ENCODE results near the gene ESR2.

The ESR2 gene

DNA sequence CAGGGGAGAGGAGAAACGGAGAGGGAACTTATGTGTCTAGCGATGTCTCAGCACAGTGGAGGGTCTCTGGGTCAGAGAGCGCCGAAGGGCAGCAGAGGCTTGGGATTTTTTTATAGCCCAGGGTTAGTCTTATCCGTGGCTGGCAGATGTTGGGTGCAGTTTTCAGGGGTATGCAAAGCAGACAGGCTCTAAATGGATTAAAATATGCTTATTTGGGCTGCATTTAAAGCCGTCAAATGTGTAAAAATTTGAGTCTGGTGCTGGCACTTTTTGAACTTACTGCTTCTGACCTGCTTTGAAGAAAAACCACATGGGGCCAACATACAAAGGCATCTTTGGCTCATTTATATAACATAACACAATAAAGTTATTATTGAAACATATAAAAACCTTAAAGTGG is 178.8 kb downstream of the ESR2 start:
- TF ChIP-seq, protein P1, sequence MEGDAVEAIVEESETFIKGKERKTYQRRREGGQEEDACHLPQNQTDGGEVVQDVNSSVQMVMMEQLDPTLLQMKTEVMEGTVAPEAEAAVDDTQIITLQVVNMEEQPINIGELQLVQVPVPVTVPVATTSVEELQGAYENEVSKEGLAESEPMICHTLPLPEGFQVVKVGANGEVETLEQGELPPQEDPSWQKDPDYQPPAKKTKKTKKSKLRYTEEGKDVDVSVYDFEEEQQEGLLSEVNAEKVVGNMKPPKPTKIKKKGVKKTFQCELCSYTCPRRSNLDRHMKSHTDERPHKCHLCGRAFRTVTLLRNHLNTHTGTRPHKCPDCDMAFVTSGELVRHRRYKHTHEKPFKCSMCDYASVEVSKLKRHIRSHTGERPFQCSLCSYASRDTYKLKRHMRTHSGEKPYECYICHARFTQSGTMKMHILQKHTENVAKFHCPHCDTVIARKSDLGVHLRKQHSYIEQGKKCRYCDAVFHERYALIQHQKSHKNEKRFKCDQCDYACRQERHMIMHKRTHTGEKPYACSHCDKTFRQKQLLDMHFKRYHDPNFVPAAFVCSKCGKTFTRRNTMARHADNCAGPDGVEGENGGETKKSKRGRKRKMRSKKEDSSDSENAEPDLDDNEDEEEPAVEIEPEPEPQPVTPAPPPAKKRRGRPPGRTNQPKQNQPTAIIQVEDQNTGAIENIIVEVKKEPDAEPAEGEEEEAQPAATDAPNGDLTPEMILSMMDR (IDR thresholded peaks at IDR 0.05; ENCODE audit: extremely low read depth, missing control alignments), result no peak
- no peak for DNase-seq (ENCODE audit: low spot score)

GRCh38 chr14:64114796-64115195 is 179.4 kb downstream of the ESR2 start:
- no peak for DNase-seq (ENCODE audit: low spot score)
- TF ChIP-seq, protein P1 (IDR thresholded peaks at IDR 0.05; ENCODE audit: extremely low read depth, missing control alignments), result no peak

- no peak for DNase-seq (ENCODE audit: low spot score)
- TF ChIP-seq, protein P1 (IDR thresholded peaks at IDR 0.05; ENCODE audit: extremely low read depth, missing control alignments), result no peak
Measured at GRCh38 chr14:64114166-64114565, 180.0 kb downstream of the ESR2 start.

GRCh38 chr14:64112867-64113678 is 181.1 kb downstream of the ESR2 start:
- TF ChIP-seq, protein P1 (IDR thresholded peaks at IDR 0.05; ENCODE audit: extremely low read depth, missing control alignments), result no peak

GRCh38 chr14:64110802-64111201 is 183.4 kb downstream of the ESR2 start:
- TF ChIP-seq, protein P1 (IDR thresholded peaks at IDR 0.05; ENCODE audit: extremely low read depth, missing control alignments), result no peak
- DNase-seq (ENCODE audit: low spot score), result no peak

More at GRCh38 chr14:64112867-64113678, 181.1 kb downstream of the ESR2 start:
- DNase-seq (ENCODE audit: low spot score), result no peak

DNA sequence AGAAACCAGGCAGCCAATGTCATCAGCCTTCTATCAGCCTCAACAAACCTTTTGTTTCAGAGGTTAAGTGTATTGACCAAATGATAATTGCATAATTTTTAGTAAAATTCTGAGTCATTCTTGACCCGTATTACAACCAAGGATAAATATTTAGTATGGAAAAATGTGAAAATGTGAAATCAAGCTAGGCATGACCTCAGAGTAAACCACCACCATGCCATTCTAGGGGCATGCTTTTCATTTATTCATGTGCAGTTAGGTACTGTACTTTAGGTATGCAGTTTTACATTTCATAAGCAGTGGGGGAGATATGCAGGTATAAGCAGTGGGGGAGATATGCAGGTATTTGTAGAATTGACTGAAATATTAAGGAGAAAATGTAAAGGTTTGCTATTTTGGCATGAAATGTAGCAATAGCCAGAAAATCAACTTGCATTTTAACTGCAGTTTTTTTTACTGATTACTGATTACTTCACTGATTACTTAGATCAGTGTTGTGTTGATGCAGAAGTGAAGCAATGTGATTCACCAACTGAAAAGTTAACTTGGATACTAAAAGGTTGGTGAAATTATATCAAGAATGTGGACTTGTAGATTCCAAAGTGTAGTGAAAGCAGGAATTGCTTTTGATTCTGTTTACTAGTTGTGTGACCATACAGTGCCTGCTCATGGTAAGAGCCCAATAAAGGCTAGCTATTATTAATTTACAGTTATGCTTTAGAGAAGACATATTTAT is 184.2 kb downstream of the ESR2 start:
- TF ChIP-seq, protein P1 (IDR thresholded peaks at IDR 0.05; ENCODE audit: extremely low read depth, missing control alignments), result no peak
- DNase-seq (ENCODE audit: low spot score), result no peak

- TF ChIP-seq, protein P1 (IDR thresholded peaks at IDR 0.05; ENCODE audit: extremely low read depth, missing control alignments), result no peak
- no peak for DNase-seq (ENCODE audit: low spot score)
Measured at GRCh38 chr14:64107438-64107837, 186.7 kb downstream of the ESR2 start.
